Keratinocyte (primary cell): ENCODE measurements around the gene PRKAR1B.

Source experiments
- CTCF ChIP-seq, 3 experiments: IDR thresholded peaks in 1 of 3; conservative IDR thresholded peaks in 1 of 3; optimal IDR thresholded peaks in 1 of 3; 2 replicates in 2 of 3; 3 replicates in 1 of 3; pipeline versions ENCODE3 to v1.5.1; 2011; ENCODE audit warnings: low read length in 3 of 3, mild to moderate bottlenecking in 3 of 3, moderate library complexity in 2 of 3, control low read depth in 1 of 3, inconsistent platforms in 1 of 3; ENCODE audit not compliant: insufficient read depth in 2 of 3; ENCODE audit errors: extremely low read depth in 1 of 3
- EZH2 ChIP-seq: IDR thresholded peaks from one replicate; pipeline ENCODE4 v1.6.1; 2012; ENCODE audit warnings: inconsistent platforms, mild to moderate bottlenecking, low read length, moderate library complexity

- no peak for TF ChIP-seq CTCF (optimal IDR thresholded peaks at IDR 0.05 in 1 of 3, IDR thresholded peaks at IDR 0.05 in 1 of 3, conservative IDR thresholded peaks at IDR 0.05 in 1 of 3; ENCODE audit: extremely low read depth in 1 of 3, insufficient read depth in 2 of 3, low read length in 3 of 3)
- no peak for TF ChIP-seq EZH2
Measured at GRCh38 chr7:585873-586272, 141.2 kb downstream of the PRKAR1B start.
